NCI-H2171 treated with DMSO at 0.1 percent for 48 hours (cell line): ENCODE results near the gene SLCO3A1.

Experiments used
- DNase-seq: peaks from one replicate; lab custom pipeline; 2025; lab: John Stamatoyannopoulos, UW

Gene SLCO3A1

DNA sequence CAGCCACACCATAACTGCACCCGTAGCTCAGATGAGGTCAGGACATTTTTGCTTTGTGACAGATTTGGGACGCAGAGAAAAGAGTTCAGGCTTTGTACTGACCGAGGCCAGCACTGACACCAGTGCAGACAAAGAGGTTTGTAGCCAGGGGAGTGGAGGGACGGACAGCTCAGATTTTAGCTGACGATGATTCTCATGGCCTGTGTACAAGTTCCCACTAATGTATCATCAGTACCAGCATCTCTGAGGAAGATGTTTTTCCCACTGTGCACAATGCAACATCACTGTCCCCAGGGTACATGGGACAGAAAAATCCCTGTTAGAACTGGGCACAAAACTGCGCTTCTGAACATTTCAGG is 112.7 kb downstream of the SLCO3A1 start:
- DNase-seq, result no peak

DNA sequence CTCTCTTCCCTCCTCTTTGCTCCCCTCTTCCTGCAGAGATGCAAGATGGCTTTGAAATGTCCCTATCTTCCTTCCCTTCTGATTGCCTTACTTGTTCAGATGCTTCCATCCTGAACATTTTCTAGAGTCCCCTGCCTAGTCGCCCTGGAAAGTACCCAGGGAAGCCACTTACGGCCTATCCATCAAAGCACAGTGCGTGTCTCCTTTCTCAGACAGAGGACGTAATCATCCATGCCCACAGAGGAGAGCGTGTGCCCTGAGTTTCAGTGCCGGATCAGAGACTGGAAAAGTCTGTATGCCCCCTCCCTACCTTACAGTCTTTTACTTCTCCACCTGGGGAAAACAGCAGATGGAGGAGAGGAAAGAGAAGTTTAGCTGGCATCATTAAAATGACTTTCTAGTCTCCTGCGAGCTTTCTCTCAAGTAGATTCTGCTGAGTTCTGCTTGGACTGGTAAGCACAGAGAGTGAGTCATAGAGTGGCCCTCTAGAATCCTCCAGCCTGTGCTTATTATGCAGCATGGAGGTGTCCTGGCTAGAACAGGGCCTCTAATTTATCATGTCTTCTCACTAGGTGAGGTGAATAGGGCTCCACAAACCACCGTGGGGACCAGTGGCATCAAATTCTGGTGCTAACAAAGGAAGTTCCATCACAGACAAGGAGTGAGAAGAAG is 114.6 kb downstream of the SLCO3A1 start:
- DNase-seq, result no peak

DNA sequence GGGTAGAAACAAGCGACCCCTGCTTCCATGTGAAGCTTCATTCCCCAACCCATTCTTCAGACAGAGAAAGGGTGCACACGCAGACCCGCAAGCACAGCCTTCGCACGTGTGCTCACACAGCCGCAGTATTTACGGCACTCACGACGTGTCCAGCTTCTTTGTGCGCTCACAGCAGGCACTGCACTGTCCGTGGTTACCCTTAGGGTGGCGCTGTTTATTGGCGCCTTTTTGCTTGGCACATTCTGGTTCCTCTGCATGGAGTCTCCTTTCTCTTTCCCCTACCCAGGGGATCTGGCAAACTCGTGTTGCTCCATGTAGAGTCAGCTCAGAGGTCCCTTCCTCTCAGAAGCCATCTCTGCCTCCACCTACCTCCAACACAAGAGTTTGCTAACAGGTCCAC is 115.1 kb downstream of the SLCO3A1 start:
- no peak for DNase-seq

DNA sequence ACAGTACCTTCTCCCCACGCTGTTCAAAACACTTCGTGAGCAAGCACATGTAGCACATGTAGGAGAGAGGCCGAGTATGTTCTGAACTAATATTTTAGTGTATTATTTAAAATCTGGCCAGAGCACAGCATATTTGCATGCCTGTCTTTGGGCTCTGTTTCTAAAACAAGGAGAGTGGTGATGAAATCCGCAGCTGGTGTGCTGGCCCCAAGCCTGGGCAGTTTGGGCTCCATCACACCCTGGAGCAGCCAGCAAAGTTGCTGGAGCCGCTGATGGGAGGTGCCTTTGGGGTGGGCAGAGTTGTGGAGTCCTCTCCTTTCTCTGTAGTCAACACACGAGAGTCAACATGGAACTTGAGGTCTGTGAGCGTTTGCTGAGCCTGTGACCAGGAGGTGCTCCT is 116.6 kb downstream of the SLCO3A1 start:
- no peak for DNase-seq

DNA sequence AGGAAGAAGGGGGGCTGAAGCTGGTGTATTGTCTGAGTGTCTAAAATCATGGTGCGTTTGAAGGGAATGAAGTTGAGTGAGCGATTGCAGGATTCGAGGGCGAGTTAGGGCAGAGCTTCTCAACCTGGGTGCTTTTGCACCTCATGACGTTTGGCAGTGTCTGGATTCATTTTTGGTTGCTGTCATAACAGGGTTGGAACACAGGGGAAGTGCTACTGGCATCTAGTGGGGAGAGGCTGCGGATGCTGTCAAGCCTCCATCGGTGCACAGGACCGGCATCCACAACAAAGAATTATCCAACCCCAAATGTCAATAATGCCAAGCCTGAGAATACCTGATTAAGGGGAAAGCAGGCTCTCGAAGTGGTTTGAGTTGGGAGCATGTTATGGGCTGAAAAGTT is 120.0 kb downstream of the SLCO3A1 start:
- DNase-seq, result peak; percentile 6

DNA sequence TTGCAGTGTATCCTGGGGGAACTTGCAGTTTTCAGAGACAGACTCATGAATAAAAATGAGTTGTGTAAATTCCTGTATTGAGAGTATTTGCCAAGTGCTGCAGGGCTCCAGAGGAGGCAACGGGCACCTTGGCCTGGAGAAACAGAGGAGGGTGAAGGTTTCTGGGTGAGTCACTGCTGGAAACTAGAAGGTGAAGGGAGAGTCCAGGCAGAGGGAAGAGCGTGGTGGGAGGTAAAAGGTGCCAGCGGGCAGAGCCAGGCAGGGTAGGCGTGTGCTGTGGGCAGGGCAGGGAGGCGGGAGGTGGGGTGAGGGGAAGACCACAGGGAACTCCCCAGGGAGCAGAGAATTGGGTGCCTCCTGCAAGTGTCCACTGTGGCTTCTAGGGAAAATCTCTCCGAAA is 120.8 kb downstream of the SLCO3A1 start:
- no peak for DNase-seq

DNA sequence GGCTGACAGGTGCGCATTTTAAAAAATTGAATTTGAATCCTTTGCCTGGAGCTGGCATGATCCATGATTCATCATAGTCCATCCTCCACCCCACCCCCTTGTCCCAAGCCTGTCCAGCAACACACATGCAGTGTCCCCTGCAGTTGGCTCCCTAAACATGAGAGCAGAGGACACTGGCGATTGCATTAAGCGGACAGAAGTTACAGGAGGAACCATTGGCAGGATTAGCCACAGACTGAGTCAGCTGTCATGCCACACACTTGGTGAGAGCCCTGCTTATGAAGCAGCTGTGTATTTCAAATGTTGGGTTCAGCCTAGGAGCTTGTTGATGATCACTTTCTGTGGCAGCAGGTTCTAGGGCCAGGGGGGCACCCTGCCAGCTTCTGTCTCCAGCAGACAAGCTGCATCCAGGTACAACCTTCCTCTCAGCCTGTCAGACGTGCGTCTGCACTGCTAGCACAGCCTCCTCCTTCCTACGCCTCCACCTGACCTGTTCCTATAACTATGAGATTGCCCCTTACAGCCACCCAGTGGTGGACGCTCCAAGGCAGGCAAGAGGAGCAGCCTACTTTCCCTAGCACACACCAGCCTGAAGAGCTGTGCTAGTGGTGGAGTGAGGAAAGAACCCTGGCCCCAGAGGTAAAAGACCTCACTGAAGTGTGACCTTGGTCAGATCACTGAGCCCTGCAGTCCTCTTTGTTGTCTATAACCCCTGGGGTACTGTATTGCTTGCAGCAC is 121.9 kb downstream of the SLCO3A1 start:
- no peak for DNase-seq

DNA sequence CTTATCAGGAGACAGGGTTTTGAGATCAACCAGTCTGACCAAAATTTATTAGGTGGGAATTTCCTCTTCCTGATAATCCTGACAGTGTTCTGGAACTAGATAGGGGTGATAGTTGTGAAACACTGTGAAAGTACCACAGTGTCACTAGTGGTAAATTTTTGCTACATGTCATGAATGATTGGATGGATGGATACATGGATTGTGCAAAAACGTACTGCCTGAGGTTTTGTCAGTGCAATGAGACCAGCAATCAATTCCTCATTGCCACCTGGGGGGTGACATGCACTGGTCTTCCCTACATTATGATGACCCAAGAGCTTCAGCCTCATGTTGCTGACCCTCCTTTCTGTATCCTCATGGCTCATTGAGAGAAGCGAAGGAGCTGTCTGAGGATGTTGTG is 123.5 kb downstream of the SLCO3A1 start:
- no peak for DNase-seq

DNA sequence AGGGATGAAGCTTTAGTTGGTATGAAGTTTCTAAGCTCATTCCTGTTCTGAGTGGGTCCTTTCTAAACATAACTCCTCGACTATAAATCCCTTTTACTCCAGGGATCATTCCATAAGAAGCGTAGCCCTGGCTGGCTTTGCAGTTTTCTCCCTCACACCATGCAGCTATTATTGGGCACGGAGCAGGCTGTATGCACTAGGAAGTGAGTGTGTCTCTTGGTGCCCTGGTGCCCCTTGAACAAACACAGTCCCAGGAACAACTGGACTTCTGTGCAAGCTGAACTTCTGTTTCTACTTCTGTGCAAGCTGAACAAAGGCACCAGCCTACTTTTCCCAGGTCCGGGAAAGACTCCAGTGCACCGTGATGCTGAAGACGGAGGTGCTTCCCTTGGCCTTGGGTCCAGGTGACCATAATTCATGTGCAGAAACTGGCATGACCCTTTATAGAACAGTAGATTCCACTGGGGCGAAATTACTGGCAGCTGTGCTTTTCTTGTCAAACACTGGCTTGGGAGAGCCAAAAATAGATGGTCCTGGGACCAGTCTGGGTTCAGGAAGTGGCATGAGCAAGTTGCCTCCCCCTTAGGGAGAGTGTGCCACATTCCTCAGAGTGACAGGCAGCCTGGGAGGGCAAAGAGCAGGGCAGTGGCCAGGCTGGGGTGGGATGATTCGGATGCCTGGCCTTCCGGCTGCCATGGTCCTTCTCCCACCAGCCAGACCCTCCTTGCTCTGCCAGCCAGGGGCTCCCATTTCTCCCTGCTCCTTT is 127.2 kb downstream of the SLCO3A1 start:
- DNase-seq, result no peak

DNA sequence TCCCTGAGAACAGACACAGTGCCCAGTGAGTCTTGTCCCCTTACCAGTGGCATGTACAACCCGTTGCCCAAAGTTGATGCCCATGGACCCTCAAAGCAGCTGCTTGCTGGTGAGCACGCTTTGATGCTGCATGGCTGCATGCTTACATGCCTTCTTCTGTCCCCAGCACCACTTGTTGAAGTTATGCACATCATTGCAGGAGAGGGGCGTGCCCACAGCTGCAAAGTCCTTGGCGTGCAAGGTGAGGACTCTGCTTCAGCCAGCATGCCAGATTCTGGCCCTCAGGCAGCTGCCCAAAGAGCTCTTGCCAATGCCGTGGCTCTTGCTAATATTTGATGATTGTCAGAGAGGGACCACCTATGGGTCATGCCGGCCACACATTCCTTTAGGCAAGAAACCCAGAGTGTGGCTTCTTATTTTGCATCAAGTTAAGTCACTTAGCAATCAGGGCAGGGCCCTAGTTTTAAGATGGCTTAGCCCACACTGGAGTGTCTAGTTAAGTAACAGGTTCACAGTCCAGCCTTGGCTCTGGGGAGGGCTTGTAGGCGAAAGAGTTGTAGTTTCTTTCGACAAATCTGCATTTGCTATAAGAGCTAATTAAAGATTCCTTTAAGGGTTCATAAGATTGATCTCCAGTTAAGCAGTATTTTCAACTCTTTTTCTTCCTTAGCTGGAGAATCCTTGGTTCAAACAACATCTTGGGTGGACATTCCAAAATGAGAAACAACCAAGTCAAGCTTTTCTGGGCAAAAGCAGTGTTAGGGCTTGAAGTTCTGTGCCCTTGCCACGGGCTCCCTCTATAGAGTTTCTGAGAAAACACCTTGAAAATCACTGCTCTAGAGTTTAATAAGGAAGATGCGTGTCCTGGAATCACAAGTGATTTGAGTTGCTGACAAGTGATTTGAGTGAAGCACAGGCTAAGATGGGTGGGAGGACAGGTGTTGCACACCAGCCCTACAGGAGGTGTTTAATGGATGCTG is 128.6 kb downstream of the SLCO3A1 start:
- peak; percentile 11 for DNase-seq

DNA sequence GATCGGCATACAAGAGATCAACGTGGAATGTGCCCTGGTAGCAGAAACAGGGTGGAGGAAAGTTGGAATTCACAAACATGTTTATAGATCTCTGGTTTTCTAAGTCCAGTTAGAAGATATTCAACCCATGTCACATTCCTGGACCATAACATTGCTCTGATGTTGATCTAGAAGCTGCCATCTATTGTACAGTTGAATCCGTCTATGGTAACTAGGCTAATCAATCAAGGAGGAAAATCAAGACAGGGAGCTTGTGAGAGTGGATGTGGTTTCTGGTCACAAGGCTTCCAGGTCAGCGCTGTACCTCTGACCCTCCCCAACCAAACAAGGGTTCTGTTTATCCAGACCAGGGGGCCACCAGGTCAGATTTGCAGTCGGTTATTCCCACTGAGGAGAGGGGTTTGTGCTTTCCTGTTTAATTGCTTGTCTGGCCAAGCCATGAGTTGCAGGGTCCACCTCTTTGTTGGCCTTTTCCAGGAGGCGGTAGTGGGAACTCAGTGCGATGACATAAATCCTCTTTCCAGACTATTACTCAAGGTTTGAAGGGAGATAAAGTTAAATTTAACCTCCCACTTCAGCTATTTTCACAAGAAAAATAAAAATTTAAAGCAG is 130.3 kb downstream of the SLCO3A1 start:
- no peak for DNase-seq

DNA sequence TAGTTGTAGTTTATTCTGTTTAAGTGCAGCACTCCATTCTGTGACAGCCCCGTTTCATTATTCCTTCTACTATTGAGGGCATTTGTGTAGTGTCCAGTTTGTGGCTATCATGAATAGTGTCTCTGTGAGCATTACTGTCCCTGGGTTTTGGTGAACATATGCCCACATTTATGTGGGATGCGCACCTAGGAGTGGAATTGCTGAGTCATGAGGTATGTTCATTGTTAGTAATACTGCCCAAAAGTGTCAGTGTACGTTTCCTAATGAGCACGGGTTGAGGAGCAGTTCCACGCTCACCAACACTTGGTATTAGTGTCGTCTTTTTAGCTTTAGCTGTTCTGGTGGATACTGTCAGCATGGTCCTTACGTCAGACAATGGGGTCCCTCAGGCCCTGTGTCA is 131.8 kb downstream of the SLCO3A1 start:
- no peak for DNase-seq

DNA sequence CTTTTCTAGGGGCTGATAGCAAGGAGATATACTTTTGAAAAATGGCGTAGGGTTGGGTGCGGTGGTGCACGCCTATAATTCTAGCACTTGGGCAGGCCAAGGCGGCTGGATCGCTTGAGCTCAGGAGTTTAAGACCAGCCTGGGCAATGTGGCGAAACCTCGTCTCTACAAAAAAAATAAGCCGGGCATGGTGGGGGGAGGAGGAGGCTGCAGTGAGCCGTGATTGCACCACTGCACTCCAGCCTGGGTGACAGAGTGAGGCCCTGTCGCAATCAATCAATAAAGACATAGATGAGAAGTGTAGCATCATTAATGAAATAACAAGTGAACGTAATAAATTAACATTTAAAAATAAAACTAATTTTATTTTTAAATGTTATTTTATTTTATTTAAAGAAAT is 134.6 kb downstream of the SLCO3A1 start:
- DNase-seq, result no peak

DNA sequence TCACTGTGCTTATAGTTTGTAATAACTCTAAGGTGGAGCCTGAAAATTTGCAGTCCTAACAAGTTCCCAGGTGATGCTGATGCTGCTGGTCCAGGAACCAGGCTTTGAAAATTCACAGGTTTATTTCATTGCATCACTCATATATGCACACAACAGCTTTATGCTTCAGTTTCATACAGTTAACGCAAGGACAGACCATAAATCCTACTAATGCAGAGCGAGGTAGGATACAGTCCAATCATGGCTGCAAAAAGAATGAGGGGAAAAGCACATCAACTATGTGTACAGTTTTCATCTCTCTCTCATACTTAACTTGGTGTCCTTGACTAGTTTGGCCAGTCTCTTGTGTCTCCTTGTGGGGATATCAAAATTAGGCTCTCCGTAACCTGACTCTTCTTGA is 135.1 kb downstream of the SLCO3A1 start:
- DNase-seq, result no peak

DNA sequence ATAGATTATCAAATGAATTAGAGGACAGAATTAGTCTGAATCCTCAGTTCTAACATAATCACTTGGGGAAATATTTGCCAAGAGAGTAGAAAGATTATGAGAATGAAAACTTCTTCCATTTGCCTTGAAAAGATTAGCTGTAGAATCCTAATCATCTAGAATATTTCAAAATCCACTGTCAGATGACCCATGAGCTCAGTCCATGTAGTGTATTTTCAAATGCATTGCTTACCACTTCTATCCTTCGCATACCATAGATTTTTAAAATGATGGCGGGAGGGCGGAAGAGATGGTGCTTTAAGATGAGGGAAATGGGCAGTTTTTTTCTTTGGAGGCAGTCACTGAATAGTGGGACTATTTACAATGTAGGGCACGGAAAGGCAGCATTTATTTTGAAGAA is 136.3 kb downstream of the SLCO3A1 start:
- no peak for DNase-seq

DNA sequence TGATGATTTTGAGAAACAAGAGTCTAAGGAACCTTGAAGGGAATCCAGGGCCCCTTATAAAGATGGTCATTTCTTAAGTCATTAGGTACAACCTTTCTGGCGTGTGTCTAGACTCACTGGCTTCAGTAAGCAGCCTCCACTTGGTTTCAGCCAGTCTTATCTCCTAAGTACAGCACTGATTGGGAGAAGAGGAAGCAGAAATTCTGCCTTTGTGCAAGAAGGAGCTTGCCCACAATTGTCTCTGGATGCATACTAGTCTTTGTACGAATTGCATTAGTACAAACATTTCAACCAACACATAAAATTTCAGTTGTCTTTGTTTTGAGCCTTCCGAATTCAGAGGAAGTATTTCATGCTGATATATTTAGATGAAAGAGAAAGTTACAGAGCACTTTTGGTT is 139.4 kb downstream of the SLCO3A1 start:
- no peak for DNase-seq

DNA sequence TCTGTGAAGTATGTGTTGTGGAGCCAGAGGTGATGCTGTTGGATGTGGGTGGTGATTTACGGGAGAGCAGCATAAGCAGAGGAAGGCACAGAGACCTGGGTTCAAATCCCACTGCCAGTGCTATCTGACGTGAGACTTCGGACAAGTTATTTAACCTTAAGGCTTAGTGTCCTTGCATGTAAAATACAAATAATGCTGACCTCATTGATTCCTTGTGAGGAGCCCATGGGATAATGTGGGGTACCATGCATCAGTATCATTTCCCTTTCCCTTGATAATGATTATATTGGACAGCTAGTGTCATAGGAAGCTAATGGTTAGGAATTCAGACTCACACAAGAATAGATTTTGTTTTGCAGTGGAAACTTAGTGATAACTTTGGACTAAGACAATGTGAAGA is 141.6 kb downstream of the SLCO3A1 start:
- DNase-seq, result no peak

DNA sequence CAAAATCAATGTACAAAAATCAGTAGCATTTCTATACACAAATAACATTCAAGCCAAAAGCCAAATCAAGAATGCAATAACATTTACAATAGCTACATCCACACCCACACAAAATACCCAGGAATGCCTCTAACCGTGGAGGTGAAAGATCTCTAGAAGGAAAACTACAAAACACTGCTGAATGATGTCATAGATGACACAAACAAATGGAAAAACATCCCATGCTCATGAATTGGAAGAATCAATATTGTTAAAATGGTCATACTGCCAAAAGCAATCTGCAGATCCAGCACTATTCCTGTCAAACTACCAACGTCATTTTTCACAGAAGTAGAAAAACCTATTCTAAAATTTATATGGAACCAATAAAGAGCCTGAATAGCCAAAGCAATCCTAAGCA is 143.7 kb downstream of the SLCO3A1 start:
- DNase-seq, result no peak

DNA sequence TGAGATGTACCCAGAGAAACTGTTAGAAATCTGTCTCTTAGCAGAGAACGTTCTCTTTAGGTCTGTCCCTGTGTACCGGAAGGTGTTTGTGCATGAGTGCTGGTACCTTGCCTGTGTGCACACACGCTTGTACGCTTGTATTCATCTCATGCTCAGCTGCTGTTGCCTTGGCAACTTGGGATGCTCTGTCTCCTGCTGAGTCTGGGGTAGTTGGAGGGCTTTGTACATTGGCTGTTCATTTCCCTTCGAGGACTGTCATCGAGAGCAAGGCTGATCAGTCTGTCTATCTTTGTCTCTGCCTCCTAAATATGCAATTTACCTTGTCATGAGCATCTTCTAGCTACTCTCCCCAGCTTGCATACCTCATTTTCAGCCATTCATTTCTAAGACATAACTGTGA is 147.2 kb downstream of the SLCO3A1 start:
- peak; percentile 11 for DNase-seq

DNA sequence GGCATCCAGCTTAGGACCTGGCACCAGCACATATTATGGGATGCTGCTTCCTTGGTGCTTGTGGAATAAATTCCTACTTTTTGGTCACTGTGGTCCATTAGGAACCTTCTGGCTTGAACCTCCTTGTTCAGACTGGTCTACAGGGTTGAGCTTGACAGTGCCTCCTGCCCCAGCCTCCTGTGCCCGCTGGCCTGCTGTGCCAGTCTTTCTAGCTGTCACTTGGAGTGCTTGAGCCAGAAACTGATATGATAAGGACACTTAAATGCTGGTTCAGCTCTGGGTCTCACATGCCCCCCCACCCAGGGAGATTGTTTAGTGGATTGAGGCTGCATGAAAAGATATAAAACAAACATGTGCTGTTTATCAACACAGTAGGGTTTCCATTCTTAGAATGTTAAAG is 147.8 kb downstream of the SLCO3A1 start:
- no peak for DNase-seq

DNA sequence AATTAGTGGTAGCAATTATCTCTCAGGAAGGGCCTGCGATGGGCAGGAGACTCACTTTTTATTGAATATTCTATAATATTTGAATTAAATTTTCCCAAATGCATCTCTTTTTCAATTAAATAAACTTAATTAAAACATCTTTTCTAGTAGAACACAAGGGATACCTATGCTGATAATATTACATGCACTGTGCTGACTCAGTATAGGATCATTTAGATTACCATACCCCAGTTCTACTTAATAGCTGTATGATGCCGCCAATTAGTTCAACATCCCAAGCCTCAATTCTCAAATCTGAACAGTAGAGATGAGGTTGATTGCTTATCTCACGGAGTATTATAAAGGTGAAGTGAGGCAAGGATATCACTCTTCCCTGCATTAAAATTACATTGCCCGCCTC is 149.2 kb downstream of the SLCO3A1 start:
- DNase-seq, result no peak
